Skeletal muscle satellite cell (primary cell): Measurements from ENCODE around the gene FECH.
A peak's percentile ranks its signal among the peaks of the same experiment; 100 is the strongest.
"Not testable (repeated sequence)": the region's sequence is repeated elsewhere in the genome, so short reads cannot be mapped to it uniquely, and the experiment has no call there.

ENCODE experiments used
- H3K27me3 ChIP-seq: 2 replicates; pipeline ENCODE4 v1.7.0; 2013; ENCODE audit warnings: low read length; ENCODE audit not compliant: control insufficient read depth, insufficient read depth
- H3K36me3 ChIP-seq: 2 replicates; pipeline ENCODE4 v1.7.0; 2013; ENCODE audit warnings: mild to moderate bottlenecking, control low read depth, low read length; ENCODE audit not compliant: insufficient read depth
- H3K4me1 ChIP-seq: 2 replicates; pipeline ENCODE4 v1.7.0; 2013; ENCODE audit warnings: low read length; ENCODE audit not compliant: control insufficient read depth, insufficient read depth
- H3K4me2 ChIP-seq: 2 replicates; pipeline ENCODE4 v1.7.0; 2013; ENCODE audit warnings: mild to moderate bottlenecking, low read length
- H3K4me3 ChIP-seq: 2 replicates; pipeline ENCODE4 v1.7.0; 2013; ENCODE audit warnings: low read length
- H3K9ac ChIP-seq: 2 replicates; pipeline ENCODE4 v1.7.0; 2013; ENCODE audit warnings: mild to moderate bottlenecking, low read depth, low read length, moderate library complexity
- H3K9me3 ChIP-seq: replicated peaks from 2 replicates; pipeline ENCODE4 v1.7.0; 2013; ENCODE audit warnings: mild to moderate bottlenecking, control low read depth, low read length

Gene FECH

DNA sequence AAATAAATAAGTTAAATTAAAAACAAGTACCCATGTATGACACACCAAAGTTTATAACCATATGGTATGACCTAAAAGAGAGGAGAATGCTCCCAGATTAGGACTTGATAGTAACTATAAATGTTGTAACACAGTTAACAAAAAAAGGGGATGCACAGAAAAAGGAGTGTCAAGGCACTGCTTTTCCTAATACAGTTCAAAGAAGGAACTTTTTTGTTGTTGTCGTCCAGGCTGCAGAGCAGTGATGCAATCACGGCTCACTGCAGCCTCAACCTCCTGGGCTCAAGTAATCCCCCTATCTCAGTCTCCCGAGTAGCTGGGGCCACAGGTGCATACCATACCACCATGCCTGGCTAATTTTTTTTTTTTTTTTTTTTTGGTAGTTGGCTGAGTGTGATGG, 32.4 kb upstream of the FECH start:
- no peaks in the 10 kb centered on the region for H3K27me3 ChIP-seq
- peaks cover 8% of the 10 kb centered on the region for H3K4me1 ChIP-seq
- peaks cover 31% of the 10 kb centered on the region for H3K36me3 ChIP-seq
- no peak overlapping the region for H3K9ac ChIP-seq
- H3K4me2 ChIP-seq, result no peak overlapping the region
- no peak overlapping the region for H3K4me3 ChIP-seq
- H3K9me3 ChIP-seq, result no peaks in the 10 kb centered on the region

DNA sequence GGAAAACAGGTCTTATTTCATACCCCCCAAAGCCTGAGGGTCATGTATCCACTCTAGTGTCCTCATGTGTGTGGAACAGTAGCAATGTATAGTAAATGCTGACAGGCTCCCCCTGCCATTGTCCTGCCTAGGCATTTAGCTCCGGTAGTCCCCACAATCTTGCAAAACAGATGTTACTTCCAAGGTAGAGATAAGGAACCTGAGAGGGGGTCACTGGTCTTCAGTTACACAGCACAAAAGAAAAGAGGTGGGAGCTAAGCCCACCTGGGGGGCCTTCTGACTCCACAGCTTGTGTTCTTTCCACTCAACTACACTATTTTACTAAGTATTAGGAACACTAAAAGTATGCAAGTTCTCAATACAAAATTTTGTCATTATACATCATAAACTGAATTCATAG, 17.4 kb upstream of the FECH start:
- Histone ChIP-seq H3K4me1 (no peaks in the 10 kb centered on the region), H3K4me2 (no peak overlapping the region)

DNA sequence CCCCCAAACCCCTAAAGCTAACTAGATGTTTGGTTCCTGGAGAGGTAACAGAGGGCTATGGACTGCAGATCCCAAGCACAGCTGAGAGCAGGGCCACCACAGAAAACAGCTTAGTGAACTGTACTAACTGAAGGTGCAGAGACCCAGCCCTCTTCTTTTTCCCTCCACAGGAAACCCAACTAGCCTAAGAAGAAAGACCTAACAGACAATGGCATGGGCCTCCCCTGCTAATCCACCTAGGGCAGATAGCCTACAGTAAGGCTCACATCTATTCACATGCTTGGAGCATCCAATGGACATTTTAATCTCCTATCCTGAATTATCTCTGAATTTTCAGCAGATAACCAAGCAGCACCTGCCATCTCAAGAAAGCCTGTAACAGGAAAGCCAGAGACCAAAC, 8.8 kb upstream of the FECH start:
- Histone ChIP-seq H3K9me3 (no peaks in the 10 kb centered on the region), H3K4me3 (no peak overlapping the region), H3K36me3 (peaks cover 13% of the 10 kb centered on the region), H3K9ac (no peak overlapping the region), H3K4me2 (no peak overlapping the region), H3K27me3 (no peaks in the 10 kb centered on the region), H3K4me1 (no peaks in the 10 kb centered on the region)

More for the DNA sequence above, 17.4 kb upstream of the FECH start:
- Histone ChIP-seq H3K9me3 (no peaks in the 10 kb centered on the region), H3K4me3 (no peak overlapping the region), H3K27me3 (no peaks in the 10 kb centered on the region), H3K9ac (no peak overlapping the region), H3K36me3 (peaks cover 76% of the 10 kb centered on the region)

DNA sequence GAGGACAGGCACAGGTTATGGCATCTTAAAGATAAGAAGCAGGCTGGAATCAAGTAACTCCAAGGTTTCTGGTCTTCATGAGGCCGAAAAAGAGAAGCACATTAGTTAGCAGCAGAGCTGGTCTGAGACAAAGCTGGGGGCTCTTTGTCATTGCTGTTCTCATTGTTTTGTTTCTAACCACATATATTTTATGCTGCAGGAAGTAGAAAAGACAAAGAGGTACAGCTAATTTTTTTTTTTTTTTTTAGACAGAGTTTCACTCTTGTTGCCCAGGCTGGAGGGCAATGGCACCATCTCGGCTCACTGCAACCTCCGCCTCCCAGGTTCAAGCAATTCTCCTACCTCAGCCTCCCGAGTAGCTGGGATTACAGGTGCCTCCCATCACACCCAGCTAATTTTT, 6.2 kb upstream of the FECH start:
- H3K4me2 ChIP-seq, H3K4me3 ChIP-seq, H3K4me1 ChIP-seq, H3K9me3 ChIP-seq, H3K36me3 ChIP-seq, H3K9ac ChIP-seq, H3K27me3 ChIP-seq: not testable (repeated sequence)

GRCh38 chr18:57589161-57589560, 2.7 kb upstream of the FECH start:
- no peak overlapping the region for H3K4me2 ChIP-seq
- H3K4me1 ChIP-seq, result peaks cover 14% of the 10 kb centered on the region
- H3K9ac ChIP-seq, result no peak overlapping the region
- no peak overlapping the region for H3K4me3 ChIP-seq
- H3K27me3 ChIP-seq, result no peaks in the 10 kb centered on the region
- no peaks in the 10 kb centered on the region for H3K9me3 ChIP-seq
- H3K36me3 ChIP-seq, result no peaks in the 10 kb centered on the region

DNA sequence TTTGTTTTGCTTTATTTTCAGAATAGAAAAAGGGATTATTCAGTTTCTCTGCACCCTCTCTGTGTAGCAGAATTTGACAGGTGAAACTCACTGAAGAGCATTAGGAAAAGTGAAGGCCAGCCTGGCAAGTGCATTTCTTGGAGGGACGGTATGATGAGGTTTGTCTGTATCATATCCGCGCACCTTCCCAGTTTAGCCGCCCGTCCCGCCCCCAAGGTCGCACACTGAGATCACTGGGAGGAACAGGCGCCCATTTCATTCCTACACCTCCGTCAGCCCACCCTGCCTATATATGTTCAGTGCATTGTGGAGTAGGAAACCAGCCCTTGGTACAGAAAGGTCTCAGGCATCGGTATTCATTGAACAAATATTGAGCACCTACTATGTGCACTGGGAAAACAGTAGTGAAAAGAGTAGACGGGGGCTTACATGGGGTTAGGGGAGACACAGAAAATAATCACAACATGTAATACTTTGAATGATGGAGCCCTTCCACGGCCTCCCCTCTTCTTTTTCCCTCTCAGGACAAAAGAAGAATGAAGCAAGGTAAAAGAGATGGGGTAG, 678 bp upstream of the FECH start:
- Histone ChIP-seq H3K4me2 (peak overlapping the region; percentile 98), H3K9ac (peak overlapping the region; percentile 92), H3K36me3 (peaks cover 9% of the 10 kb centered on the region), H3K9me3 (no peaks in the 10 kb centered on the region), H3K4me1 (peaks cover 14% of the 10 kb centered on the region), H3K27me3 (no peaks in the 10 kb centered on the region), H3K4me3 (peak overlapping the region; percentile 88)

DNA sequence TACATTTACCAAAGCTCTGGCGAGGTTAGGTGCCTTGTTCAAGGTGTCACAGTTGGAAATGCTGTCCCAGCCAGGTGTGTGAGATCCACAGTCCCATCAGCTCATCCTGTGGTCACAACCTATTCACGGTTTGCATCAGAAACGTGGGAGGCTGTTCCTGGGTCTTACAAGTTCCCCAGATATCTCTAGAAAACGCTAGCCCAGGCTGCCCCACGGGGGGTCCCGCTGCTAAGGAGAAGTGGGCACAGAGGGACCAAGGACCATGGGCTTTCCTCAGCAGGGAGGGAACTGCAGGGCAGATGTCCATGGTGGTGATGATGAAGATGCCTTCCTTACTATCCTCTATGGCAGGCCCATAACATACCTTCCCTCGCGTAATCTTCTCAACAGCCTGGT, 649 bp downstream of the FECH start:
- Histone ChIP-seq H3K9me3 (no peaks in the 10 kb centered on the region), H3K4me3 (peak overlapping the region; percentile 88), H3K4me1 (peaks cover 14% of the 10 kb centered on the region), H3K4me2 (peak overlapping the region; percentile 98), H3K27me3 (no peaks in the 10 kb centered on the region), H3K36me3 (peaks cover 14% of the 10 kb centered on the region), H3K9ac (peak overlapping the region; percentile 92)

DNA sequence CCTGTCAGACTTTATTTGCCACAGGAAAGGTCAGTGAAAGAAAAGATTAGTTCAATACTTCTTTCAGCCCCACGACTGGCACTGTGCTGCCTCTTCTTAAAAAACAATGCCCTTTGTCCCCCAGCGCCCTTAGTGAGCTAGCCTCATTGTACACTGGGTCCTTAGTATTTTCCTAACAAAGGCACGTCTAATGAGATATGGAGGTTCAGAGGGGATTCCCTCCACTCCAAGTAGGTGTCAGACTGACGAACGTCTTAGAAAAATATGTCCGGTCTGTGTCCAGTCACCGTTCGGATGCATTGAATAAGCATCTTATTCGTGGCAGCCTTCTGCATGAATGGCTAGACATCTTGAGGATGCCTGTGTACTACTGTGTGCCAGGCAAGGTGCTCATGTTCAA, 1.1 kb downstream of the FECH start:
- Histone ChIP-seq H3K27me3 (no peaks in the 10 kb centered on the region), H3K9me3 (no peaks in the 10 kb centered on the region), H3K4me1 (peaks cover 14% of the 10 kb centered on the region), H3K4me3 (peak overlapping the region; percentile 88), H3K4me2 (peak overlapping the region; percentile 98), H3K9ac (peak overlapping the region; percentile 92), H3K36me3 (peaks cover 16% of the 10 kb centered on the region)

- H3K36me3 ChIP-seq, result peaks cover 22% of the 10 kb centered on the region
- no peaks in the 10 kb centered on the region for H3K9me3 ChIP-seq
- H3K4me2 ChIP-seq, result no peak overlapping the region
- H3K27me3 ChIP-seq, result no peaks in the 10 kb centered on the region
- peaks cover 14% of the 10 kb centered on the region for H3K4me1 ChIP-seq
- no peak overlapping the region for H3K9ac ChIP-seq
- H3K4me3 ChIP-seq, result no peak overlapping the region
These were observed 2.1 kb downstream of the FECH start for GRCh38 chr18:57584444-57584843.

DNA sequence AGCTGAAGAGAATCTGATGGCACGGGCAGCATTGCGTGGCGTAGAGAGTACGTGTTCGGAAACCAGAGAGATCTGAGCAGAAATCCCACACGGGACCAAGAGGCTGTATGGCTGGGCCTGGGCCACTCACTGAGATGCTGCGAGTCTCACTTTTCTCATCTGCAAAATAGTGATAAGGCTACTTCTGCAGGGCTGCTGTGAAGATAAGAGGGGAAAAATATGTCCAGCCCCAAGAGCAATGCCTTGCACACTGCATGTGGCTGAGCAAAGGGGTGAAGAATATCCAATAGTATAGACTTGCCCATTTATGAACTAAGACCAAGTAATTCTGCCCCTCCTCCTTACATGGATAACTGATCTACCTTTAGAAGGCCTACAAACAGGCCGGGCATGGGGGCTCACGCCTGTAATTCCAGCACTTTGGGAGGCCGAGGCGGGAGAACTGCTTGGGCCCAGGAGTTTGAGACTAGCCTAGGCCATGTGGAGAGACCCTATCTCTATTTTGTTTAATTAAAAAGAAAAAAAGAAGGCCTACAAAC, 3.1 kb downstream of the FECH start:
- H3K36me3 ChIP-seq, result peaks cover 25% of the 10 kb centered on the region
- H3K4me1 ChIP-seq, result peaks cover 14% of the 10 kb centered on the region
- H3K27me3 ChIP-seq, result no peaks in the 10 kb centered on the region
- no peak overlapping the region for H3K4me3 ChIP-seq
- no peak overlapping the region for H3K9ac ChIP-seq
- no peak overlapping the region for H3K4me2 ChIP-seq
- no peaks in the 10 kb centered on the region for H3K9me3 ChIP-seq

DNA sequence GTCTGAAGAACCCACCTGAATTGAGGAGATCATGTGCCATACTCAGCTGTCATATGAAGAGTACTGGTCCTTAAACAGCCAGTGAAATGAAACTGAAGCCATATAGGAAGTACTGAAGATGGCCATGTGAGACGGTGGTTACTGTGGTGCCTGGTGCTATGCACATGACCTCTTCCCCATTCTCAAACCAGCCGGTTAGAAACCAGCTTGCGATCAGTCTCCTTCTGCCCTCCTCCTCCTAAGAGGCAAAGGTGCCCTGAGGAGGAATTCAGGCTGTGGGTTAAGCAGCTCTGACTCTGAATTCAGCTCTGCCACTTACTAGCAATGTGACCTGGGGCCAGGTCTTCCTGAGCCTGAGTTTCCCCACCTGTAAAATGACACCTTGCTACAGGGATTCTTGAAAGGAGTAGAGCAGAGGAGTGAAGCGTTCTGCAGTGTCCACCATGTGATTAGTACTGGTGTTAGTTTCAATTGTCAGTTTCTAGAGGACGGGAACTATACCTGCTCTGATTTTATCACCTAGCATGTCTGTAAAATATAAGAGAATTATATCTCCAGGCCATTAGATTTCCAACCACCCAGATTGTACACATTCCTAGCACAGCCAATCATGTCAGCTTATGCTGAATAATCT, 5.1 kb downstream of the FECH start:
- Histone ChIP-seq H3K4me2 (no peak overlapping the region), H3K27me3 (no peaks in the 10 kb centered on the region), H3K36me3 (peaks cover 29% of the 10 kb centered on the region), H3K9me3 (no peaks in the 10 kb centered on the region), H3K4me1 (peaks cover 10% of the 10 kb centered on the region), H3K9ac (no peak overlapping the region), H3K4me3 (no peak overlapping the region)

DNA sequence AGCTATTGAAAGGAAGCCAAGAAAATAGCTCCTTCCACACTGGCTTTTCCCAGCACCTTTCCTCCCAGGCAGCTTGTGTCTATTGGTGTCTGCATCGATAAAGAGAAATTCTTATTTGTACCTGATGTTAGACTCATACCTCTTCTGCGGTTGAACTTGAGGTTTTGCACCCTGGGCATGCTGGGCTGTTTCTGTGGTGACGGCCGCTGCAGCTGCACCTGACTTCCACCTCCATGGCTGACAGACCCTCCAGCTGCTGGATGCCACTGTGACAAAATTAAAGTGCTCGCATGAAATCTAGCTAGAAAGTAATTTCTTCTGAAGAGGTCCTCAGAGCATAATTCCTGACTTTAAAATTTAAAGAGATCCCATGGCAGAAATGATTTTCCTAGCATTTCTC, 6.6 kb downstream of the FECH start:
- H3K4me2 ChIP-seq, result no peak overlapping the region
- H3K27me3 ChIP-seq, result no peaks in the 10 kb centered on the region
- no peaks in the 10 kb centered on the region for H3K4me1 ChIP-seq
- no peak overlapping the region for H3K4me3 ChIP-seq
- H3K9me3 ChIP-seq, result no peaks in the 10 kb centered on the region
- no peak overlapping the region for H3K9ac ChIP-seq
- H3K36me3 ChIP-seq, result peaks cover 37% of the 10 kb centered on the region
